Dermis blood vessel endothelial cell (primary cell): Measurements from ENCODE around the gene KIFBP. TPM values are rescaled to one million over a fixed set of nuclear protein-coding genes. Genes with fewer than 3 reads are reported as not detected.
"Not testable (repeated sequence)": the region's sequence is repeated elsewhere in the genome, so short reads cannot be mapped to it uniquely, and the experiment has no call there.

Experiments used
- DNase-seq: peaks from one replicate; pipeline ENCODE4 v3.0.0; 2010
- total RNA-seq: library from RNA; depleted of rRNA; stranded (reverse); fragments of >200 nt; gene quantifications from 2 replicates; pipeline ENCODE4 v1.2.3, GENCODE V29; 2014

KIFBP gene, protein sequence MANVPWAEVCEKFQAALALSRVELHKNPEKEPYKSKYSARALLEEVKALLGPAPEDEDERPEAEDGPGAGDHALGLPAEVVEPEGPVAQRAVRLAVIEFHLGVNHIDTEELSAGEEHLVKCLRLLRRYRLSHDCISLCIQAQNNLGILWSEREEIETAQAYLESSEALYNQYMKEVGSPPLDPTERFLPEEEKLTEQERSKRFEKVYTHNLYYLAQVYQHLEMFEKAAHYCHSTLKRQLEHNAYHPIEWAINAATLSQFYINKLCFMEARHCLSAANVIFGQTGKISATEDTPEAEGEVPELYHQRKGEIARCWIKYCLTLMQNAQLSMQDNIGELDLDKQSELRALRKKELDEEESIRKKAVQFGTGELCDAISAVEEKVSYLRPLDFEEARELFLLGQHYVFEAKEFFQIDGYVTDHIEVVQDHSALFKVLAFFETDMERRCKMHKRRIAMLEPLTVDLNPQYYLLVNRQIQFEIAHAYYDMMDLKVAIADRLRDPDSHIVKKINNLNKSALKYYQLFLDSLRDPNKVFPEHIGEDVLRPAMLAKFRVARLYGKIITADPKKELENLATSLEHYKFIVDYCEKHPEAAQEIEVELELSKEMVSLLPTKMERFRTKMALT
- 41.9 and 55.2 TPM in 2 replicates for total RNA-seq

DNA sequence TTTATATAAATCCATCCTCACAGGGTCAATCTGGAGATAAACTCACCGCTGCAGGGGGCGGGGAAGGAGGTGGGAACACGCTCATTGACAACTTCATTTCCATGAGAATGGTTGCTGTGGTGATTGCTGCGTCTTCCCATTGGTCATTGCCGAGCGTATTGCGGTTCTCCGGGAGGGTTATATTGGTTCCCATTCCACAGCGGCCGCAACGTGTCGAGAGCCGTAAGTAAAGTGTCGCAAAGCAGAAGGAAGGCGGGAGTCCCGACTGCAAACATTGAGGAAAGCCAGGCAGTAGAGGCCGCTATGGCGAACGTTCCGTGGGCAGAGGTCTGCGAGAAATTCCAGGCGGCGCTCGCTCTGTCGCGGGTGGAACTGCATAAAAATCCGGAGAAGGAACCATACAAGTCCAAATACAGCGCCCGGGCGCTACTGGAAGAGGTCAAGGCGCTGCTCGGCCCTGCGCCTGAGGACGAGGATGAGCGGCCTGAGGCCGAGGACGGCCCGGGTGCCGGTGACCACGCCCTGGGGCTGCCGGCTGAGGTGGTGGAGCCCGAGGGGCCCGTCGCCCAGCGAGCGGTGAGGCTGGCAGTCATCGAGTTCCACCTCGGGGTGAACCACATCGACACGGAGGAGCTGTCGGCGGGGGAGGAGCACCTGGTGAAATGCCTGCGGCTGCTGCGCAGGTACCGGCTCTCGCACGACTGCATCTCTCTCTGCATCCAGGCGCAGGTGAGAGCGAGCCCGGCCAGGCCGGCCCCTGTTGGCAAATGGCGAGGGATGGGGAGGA lies at the start of gene KIFBP:
TSS of gene KIFBP (plus strand) at position 274 of the 787 bp plus-strand sequence. CDS start at position 304, 30 bp downstream.
- peak; percentile 99 for DNase-seq

DNA sequence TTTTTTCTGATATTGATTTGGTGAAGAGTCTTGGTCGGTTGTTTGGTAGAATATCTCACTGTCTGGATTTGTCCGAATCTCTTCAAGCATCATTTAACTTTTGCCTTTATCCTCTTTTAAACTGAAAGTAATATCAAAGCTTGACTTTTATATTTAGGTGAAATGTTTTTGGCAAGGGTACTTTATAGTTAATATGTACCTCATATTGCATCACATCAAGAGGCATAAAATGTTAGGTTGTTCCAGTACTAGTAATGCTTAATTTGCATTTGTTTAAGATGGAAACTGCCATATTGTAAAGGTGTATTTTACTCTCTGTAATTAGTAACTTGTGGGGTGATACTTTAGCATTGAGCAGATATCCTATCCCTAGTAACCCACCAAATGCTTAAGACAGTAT lies 49.7 kb upstream of the KIFBP start:
- DNase-seq: no peak

DNA sequence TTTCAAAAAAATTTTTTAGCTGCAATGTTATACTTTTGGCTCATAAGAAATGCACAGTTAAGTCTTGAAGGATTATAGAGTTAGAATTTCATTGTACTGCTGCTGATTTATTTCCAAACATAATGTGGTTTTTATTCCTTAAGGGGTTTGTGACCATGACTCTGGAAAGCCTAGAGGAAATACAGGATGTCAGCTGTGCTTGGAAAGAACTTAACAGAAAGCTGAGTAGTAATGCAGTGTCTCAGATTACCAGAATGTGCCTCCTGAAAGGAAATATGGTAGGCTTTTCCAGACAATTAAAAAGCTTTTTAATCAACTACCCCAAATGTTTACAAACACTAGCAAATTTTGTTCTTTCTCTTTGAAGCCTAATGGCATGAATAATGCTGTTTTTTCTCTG lies 47.7 kb upstream of the KIFBP start:
- not testable (repeated sequence) for DNase-seq

DNA sequence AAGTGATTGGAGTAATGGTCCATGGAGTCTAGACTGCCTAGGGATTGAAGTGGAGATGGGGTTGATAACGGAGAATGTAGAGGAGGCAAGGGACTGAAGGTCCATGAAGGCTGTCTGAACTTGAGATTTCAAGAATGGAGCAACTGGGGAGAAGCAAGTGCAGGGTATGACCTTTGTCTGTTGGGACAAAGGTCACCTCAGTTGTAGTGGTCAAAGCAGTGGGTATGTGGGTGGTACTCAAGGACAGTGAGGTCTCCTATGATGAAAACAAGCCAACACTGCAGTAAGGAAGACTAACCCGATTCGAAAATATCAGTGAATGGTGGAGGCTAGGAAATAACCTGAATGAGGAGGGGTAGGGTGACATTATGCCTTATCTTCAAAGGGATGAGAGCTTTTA lies 38.0 kb upstream of the KIFBP start:
- DNase-seq: no peak

DNA sequence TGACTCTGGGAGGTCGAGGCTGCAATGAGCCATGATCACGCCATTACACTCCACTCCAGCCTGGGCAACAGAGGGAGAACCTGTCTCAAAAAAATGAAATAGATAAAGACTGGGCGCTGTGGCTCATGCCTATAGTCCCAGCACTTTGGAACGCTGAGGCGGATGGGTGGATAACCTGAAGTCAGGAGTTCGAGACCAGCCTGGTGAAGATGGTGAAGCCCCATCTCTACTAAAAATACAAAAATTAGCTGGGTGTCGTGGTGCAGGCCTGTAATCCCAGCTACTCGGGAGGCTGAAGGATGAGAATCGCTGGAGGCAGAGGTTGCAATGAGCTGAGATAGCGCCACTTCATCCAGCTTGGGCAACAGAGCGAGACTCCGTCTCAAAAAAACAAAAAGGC lies 33.7 kb upstream of the KIFBP start:
- DNase-seq: no peak

DNA sequence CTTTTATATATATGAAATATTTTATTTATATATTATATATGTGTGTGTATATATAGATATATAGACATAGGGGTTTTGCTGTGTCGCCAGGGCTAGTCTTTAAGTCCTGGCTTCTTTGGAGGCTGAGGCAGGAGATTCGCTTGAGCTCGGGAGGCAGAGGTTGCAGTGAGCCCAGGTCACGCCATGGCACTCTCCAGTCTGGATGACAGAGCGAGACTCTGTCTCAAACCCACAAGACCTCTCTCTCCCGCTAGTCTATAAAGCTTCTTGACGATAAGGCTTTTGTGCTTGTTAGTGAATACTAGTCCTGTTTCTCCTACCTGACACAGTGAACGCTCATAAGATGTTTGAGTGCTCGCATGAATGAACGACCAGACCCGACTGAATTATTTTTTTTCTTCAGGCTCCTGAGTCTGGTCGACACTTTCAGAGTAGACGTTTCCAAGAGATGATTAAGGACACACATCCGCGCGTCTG lies 33.2 kb upstream of the KIFBP start:
- no peak for DNase-seq

DNA sequence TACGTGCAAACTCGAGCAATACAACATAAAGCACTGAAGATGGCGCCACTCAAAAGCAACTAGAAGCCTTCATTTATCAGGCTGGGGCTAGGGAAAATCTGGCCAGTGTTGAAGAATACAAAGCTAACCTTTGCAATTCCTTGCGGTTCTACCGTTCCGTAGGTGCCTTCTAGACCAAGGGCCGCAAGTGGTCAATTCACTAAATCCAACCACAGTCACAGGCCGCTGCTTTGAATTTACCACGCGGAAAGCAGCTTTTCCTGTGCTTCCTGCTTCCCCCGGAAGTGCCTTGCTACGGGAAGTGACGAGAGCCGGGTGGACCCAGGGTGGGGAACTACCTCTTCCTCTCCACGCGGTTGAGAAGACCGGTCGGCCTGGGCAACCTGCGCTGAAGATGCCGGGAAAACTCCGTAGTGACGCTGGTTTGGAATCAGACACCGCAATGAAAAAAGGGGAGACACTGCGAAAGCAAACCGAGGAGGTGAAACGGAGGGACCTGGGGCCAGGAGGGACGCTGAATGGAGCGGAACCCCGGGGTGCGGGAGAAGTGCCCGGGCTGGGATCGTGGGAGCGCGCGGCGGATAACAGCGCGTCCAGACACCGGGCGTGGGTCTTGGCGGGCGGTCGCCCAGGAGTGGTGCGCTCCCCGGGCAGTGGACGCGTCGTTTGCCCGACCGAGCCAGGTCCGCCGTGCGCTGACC lies 32.6 kb upstream of the KIFBP start, which contains the start of gene DDX21:
TSS of gene DDX21 (plus strand) at position 339 of the 701 bp plus-strand sequence. CDS start at position 395, 56 bp downstream.
- DNase-seq: peak; percentile 95

DNA sequence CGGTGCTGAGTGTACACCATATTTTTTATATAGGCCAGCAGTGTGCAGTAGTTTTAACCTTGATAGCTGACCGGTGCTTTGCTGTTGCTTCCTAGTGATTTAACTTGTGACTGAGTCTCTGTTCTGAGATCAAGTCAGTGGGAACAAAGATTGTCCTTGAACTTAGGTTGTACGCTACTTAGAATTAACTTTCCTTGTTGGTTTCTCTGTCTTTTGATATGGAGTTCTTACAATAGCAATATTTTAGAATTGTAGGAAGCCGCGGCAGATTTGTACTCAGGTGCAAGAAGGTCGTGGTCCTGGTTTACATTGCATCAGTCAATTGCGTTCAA lies 31.4 kb upstream of the KIFBP start:
- no peak for DNase-seq

DNA sequence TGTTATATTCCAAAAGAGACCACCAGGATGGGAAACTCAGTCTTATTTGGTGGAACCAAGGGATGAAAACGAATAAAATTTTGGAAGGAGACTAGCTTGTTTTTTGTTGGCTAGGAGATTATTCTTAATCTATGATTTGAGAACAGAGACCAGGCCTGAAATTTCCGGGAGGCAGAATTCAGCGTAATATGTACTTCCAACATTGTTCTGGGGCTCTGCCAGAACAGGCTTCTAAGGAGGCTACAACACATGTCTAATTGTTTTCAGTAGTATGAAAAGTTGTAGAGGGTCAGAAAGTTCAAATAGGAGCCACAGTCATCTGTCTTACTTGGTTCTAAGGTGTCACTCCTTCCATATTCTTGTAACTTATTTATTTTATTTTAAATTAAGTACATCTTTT lies 30.9 kb upstream of the KIFBP start:
- DNase-seq: peak; percentile 27

DNA sequence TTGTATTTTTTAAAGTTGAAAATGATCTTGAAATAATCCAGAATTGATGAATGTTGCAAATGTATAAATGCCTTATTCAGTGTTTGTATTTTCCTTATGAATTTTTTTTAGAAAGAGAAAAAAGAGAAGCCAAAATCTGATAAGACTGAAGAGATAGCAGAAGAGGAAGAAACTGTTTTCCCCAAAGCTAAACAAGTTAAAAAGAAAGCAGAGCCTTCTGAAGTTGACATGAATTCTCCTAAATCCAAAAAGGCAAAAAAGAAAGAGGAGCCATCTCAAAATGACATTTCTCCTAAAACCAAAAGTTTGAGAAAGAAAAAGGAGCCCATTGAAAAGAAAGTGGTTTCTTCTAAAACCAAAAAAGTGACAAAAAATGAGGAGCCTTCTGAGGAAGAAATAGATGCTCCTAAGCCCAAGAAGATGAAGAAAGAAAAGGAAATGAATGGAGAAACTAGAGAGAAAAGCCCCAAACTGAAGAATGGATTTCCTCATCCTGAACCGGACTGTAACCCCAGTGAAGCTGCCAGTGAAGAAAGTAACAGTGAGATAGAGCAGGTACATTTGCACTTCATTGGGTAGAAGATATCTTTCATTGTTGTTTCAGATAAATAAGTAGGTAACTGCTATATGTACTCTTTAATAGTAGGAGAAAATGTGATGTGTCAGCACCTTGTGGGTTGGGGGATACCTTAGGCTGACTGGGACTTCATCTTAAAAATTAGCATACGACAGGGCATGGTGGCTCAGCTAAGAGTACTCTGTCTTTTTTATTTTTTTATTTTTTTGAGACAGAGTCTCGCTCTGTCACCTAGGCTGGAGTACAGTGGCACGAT lies 28.7 kb upstream of the KIFBP start:
- DNase-seq: no peak

DNA sequence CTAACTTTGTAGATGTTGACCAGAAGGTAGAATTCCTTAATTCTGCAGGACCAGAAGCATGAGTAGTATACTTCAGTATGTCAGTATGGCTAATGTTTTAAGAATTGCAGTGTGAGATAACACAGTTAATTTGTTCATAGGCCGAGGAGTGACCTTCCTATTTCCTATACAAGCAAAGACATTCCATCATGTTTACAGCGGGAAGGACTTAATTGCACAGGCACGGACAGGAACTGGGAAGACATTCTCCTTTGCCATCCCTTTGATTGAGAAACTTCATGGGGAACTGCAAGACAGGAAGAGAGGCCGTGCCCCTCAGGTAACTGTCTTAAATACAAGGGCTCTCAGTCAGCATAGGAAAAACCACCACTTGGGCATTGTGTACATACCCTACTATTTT lies 25.5 kb upstream of the KIFBP start:
- DNase-seq: peak; percentile 34

DNA sequence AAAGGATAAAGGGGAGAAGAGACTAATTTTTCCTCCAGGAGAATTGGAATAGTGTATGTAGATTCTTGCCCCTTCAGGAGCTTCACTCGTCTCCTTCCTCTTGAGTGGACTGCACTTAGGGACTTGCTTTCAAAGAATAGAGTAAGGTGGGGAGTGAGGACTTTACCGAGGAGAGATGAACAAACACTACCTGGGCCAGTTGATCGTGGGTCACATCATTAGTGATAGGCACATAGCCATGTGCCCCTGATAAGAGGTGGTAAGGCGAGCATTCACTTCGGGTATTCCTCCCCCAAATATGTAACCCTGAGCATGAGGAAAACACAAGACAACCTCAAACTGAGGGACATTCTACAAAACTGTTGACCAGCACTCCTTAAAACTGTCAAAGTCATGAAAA lies 14.6 kb upstream of the KIFBP start:
- no peak for DNase-seq

DNA sequence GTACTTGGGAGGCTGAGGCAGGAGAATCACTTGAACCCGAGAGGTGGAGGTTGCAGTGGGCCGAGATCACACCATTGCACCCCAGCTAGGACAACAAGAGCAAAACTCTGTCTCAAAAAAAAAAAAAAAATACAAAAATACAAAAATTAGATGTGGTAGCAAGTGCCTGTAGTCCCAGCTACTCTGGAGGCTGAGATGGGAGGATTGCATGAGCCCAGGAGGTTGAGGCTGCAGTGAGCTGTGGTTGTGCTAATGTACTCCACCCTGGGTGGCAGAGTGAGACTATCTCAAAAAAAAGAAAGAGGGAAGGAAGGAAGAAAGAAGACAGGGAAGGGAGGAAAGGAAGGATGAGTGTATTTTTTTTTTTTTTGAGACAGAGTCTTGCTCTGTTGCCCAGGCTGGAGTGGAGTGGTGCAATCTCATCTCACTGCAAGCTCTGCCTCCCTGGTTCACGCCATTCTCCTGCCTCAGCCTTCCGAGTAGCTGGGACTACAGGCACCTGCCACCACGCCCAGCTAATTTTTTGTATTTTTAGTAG lies 12.6 kb upstream of the KIFBP start:
- not testable (repeated sequence) for DNase-seq

DNA sequence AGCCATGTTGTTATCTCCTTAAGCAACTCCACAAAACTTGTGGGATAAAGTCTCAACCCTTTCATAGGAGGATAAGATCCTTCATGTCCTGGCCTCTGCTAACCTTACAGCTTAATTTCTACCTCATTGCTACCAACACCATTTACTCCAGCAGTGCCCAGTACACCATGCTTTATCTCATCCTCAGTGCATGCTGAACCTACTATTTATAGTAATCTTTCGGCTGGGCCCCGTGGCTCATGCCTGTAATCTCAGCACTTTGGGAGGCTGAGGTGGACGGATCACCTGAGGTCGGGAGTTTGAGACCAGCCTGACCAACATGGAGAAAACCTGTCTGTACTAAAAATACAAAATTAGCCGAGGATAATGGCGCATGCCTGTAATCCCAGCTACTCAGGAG lies 8.9 kb upstream of the KIFBP start:
- DNase-seq: not testable (repeated sequence)

DNA sequence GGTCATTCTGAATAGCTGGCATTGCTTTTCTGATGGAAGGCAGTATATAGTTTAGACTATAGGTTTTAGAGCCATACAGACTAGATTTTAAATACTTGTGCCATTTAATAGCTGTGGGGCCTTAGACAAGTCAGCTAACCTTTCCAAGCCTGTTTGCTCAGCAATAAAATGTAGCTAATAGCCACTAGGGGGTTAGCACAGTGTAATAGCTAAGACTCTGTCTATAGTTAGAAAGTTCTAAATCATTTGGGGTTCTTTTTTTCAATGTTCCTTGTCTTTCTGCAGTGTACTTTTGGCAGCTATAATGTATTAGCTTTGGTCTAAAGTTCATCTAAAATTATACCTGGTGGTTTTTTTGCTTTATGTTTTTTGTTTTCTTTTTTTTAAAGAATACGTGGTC lies 7.5 kb upstream of the KIFBP start:
- DNase-seq: peak; percentile 31

DNA sequence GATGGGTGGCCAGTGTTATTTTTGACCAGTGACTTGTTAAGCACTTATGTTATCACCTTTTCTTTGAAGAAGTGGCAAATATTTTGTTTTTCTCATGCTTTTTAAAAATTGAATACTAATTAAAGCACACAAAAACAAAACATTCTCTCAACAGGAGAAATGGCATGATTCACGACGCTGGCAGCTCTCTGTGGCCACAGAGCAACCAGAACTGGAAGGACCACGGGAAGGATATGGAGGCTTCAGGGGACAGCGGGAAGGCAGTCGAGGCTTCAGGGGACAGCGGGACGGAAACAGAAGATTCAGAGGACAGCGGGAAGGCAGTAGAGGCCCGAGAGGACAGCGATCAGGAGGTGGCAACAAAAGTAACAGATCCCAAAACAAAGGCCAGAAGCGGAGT lies 6.2 kb upstream of the KIFBP start:
- no peak for DNase-seq

DNA sequence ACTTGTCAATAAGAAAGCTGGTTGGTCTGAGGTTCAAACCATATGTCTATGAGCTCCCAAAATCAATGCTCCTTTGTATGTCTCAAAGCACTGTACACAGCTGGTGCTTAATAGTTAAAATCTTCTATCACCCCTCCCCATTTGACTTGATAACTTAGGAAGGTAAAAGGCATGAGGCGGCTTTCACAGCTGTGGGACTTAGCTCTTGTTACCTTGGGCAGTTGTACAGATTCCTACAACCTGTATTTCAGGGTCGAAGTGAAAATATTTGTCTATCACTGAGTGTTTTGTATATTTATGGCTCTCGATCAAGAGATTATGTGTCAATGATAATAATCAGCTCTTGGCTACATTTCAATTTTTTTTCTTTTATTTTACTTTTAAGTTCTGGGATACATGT lies 992 bp upstream of the KIFBP start:
- no peak for DNase-seq

DNA sequence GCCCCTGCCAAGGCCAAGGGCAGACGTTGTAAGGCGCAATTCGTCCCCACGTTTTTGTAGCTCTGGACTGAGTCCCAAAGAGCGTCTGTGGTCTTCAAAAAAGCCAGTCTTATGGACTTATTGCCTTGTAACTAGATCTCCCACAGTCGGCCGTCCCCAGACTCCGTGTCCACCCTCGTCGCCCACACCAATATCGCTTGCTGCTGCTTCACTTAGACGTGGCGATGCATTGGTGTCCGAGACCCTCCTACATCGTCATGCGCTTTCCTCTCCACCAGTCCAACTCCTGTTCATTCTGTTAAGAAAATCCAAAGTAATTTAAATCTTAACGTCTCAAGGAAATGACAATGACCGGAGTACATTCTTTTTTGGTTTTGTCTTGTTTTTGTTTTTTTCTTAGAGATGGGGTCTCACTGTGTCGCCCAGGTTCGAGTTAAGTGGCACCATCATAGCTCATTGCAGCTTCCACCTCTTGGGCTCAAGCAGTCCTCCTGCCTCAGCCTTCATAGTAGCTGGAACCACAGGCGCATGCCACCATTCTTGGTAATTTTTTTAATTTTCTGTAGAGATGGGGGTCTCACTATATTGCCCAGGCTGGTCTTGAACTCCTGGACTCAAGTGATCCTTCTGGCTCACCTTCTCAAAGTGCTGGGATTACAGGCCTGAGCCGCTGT lies 851 bp downstream of the KIFBP start:
- DNase-seq: peak; percentile 41

DNA sequence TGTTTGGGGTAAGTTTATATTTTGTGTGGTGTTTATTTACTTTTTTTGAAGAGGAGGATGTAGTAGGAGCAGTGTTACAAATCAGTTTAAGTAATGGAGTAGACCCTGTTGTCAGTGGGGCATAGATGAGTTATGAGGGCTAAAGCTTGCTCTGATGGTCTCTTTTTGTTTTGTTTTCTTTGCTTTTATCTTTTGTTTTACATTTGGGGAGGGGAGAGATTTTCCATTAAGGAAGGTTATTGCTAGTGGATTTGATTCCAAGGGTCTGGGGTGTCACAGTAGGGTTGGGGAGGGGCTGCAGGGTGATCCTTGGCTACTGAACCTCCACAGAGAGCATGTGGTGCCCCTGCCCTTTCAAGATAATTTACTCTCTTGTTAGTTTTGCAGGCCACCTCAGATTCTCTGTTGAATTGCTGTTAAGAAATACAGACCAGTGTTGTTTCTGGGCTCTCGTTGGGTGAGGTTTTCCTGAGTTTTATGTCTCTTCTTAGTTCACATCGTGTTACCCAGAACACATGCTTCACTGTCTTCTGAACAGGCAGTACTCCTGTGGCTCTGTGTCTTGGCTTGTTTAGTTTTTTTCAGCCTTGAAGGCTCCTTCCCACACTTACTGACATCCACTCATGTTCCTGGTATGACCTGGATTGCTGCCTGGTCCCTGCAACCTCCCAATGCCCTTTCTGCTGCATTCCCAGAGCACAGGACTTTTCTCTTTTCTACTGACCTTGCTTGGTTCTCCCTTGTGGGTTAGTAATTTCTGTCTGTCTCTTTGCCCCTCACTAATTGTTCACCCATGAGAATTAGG lies 4.2 kb downstream of the KIFBP start:
- DNase-seq: peak; percentile 20

DNA sequence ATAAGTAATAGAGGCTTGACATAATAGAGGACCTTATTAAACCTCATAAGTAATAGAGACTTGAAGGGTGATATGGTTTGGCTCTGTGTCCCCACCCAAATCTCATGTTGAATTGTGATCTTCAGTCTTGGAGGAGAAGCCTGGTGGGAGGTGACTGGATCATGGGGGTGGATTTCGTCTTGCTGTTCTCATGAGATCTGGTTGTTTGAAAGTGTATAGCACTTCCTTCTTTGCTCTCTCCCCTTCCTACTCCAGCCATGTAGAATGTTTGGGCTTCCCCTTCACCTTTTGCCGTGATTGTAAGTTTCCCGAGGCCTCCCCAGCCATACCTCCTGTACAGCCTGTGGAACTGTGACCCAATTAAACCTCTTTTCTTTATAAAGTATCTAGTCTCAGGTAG lies 8.6 kb downstream of the KIFBP start:
- no peak for DNase-seq
